HCT116 (cell line): ENCODE data around the gene ARIH2. TPM values are rescaled to one million over a fixed set of nuclear protein-coding genes. Genes with fewer than 3 reads are reported as not detected.

Source experiments
- ATAC-seq: fragments of 200-7000 bp; cut with Tn5 transposase; 2 replicates; pipeline ENCODE4 v1.9.1; 2020; ENCODE audit warnings: mild to moderate bottlenecking, moderate library complexity
- BruUV-seq: library from RNA; stranded (reverse); fragments of 400-500 nt; replicated peaks from 2 replicates; lab custom pipeline; 2021; lab: Mats Ljungman, UMichigan
- CTCF ChIA-PET: fragments of 300-600 bp; sonication (Branson Sonifier 250); formaldehyde crosslinking; loops from one replicate; lab custom pipeline; 2021; ENCODE audit warnings: antibody characterized with exemption; lab: Charles Lee
- POLR2A ChIA-PET: fragments of 300-600, 350-600 bp; sonication (Branson Sonifier 250); formaldehyde crosslinking; loops from one replicate; lab custom pipeline; 2021; ENCODE audit warnings: antibody characterized with exemption; lab: Charles Lee
- RAD21 ChIA-PET, 2 experiments: fragments of 300-600 bp; sonication (Branson Sonifier 250); formaldehyde crosslinking; loops; one replicate each; lab custom pipeline; 2023; ENCODE audit warnings: low total read pairs in 2 of 2; ENCODE audit not compliant: uncharacterized antibody in 2 of 2, unreplicated experiment in 2 of 2, low non-redundant PET in 1 of 2; lab: Charles Lee
- DNase-seq: peaks from one replicate; pipeline ENCODE4 v3.0.0-alpha.2; 2010; ENCODE audit warnings: low read depth, low spot score
- H2AFZ ChIP-seq: fragments of 200-600 bp; shearing (Covaris generic), sonication (generic); 2 replicates; pipeline ENCODE4 v1.6.1; 2017; ENCODE audit warnings: low read depth, mixed run types, mixed read lengths, antibody characterized with exemption, low read length; ENCODE audit not compliant: poor library complexity, severe bottlenecking
- H3K27ac ChIP-seq: 2 replicates; pipeline ENCODE4 v1.5.1; 2012; ENCODE audit warnings: low read depth, low read length
- H3K27me3 ChIP-seq: fragments of 200-600 bp; sonication (generic); 2 replicates; pipeline ENCODE4 v1.6.1; 2016; ENCODE audit warnings: mixed run types, low read length, mixed read lengths; ENCODE audit not compliant: insufficient read depth
- H3K36me3 ChIP-seq, 2 experiments: fragments of 200-500 bp in 1 of 2; fragments of 200-600 bp in 1 of 2; sonication (Bioruptor generic) in 1 of 2; sonication (generic) in 1 of 2; 2 replicates each; pipeline versions ENCODE4 v1.5.1 to v1.6.1; 2014 to 2016; ENCODE audit warnings: low read length in 2 of 2, inconsistent platforms in 1 of 2, mixed read lengths in 1 of 2, mixed run types in 1 of 2; ENCODE audit not compliant: insufficient read depth in 2 of 2, control insufficient read depth in 1 of 2
- H3K4me1 ChIP-seq, 2 experiments: fragments of 200-600 bp in 1 of 2; sonication (generic) in 1 of 2; 2 replicates each; pipeline versions ENCODE4 v1.5.1 to v1.6.1; 2012 to 2017; ENCODE audit warnings: low read length in 2 of 2, inconsistent platforms in 1 of 2, mild to moderate bottlenecking in 1 of 2, mixed read lengths in 1 of 2, mixed run types in 1 of 2, moderate library complexity in 1 of 2; ENCODE audit not compliant: insufficient read depth in 2 of 2, control insufficient read depth in 1 of 2
- H3K4me2 ChIP-seq: fragments of 200-600 bp; sonication (generic); 2 replicates; pipeline ENCODE4 v1.6.1; 2017; ENCODE audit warnings: mixed run types, low read length, mixed read lengths
- H3K4me3 ChIP-seq, 2 experiments: fragments of 200-600 bp in 1 of 2; sonication (generic) in 1 of 2; replicated peaks in 1 of 2; 2 replicates each; pipeline ENCODE4 v1.5.1; 2011 to 2016; ENCODE audit warnings: low read length in 2 of 2, control low read depth in 1 of 2, low read depth in 1 of 2, mild to moderate bottlenecking in 1 of 2, mixed read lengths in 1 of 2, mixed run types in 1 of 2
- H3K79me2 ChIP-seq: fragments of 200-600 bp; sonication (generic); 2 replicates; pipeline ENCODE4 v1.6.1; 2017; ENCODE audit warnings: mild to moderate bottlenecking, mixed run types, low read length, moderate library complexity, mixed read lengths; ENCODE audit not compliant: insufficient read depth
- H3K9ac ChIP-seq: fragments of 200-600 bp; sonication (generic); 2 replicates; pipeline ENCODE4 v1.6.1; 2016; ENCODE audit warnings: low read length, mixed read lengths
- H3K9me2 ChIP-seq: fragments of 200-600 bp; sonication (generic), shearing (Covaris generic); 2 replicates; pipeline ENCODE4 v1.6.1; 2017; ENCODE audit warnings: mixed run types, mild to moderate bottlenecking, moderate library complexity; ENCODE audit not compliant: insufficient read depth
- H3K9me3 ChIP-seq, 2 experiments: fragments of 200-500 bp in 1 of 2; fragments of 200-600 bp in 1 of 2; sonication (Bioruptor generic) in 1 of 2; sonication (generic) in 1 of 2; 2 replicates each; pipeline ENCODE4 v1.6.1; 2014 to 2017; ENCODE audit warnings: low read length in 2 of 2, mixed read lengths in 2 of 2, inconsistent platforms in 1 of 2, low read depth in 1 of 2, mild to moderate bottlenecking in 1 of 2, mixed run types in 1 of 2, moderate library complexity in 1 of 2; ENCODE audit not compliant: control insufficient read depth in 1 of 2, insufficient read depth in 1 of 2
- H4K20me1 ChIP-seq: fragments of 200-600 bp; sonication (generic), shearing (Covaris generic); 2 replicates; pipeline ENCODE4 v1.6.1; 2017; ENCODE audit warnings: mixed run types, mild to moderate bottlenecking, moderate library complexity; ENCODE audit not compliant: insufficient read depth
- ATF3 ChIP-seq: IDR thresholded peaks from 2 replicates; pipeline ENCODE4 v1.6.1; 2012
- CBX3 ChIP-seq: IDR thresholded peaks from 2 replicates; pipeline ENCODE4 v1.6.1; 2012; ENCODE audit warnings: low read depth
- CTCF ChIP-seq, 3 experiments: fragments of 200-600 bp in 1 of 3; sonication (generic) in 1 of 3; IDR thresholded peaks in 2 of 3; conservative IDR thresholded peaks in 1 of 3; 2 replicates each; pipeline ENCODE4 v1.5.1; 2012 to 2017; ENCODE audit warnings: low read depth in 2 of 3, low read length in 2 of 3, antibody characterized with exemption in 1 of 3, borderline replicate concordance in 1 of 3, control low read depth in 1 of 3, mild to moderate bottlenecking in 1 of 3, mixed read lengths in 1 of 3, mixed run types in 1 of 3, moderate library complexity in 1 of 3; ENCODE audit not compliant: insufficient read depth in 1 of 3
- EGR1 ChIP-seq: IDR thresholded peaks from 2 replicates; pipeline ENCODE4 v1.6.1; 2012; ENCODE audit warnings: low read depth
- ELF1 ChIP-seq: IDR thresholded peaks from 2 replicates; pipeline ENCODE4 v1.6.1; 2012; ENCODE audit warnings: low read depth, borderline replicate concordance
- MAX ChIP-seq: IDR thresholded peaks from 2 replicates; pipeline ENCODE4 v1.6.1; 2012
- RAD21 ChIP-seq: IDR thresholded peaks from 2 replicates; pipeline ENCODE4 v1.6.1; 2012; ENCODE audit warnings: low read depth, mild to moderate bottlenecking
- REST ChIP-seq: IDR thresholded peaks from 2 replicates; pipeline ENCODE4 v1.6.1; 2012; ENCODE audit warnings: low read depth
- SP1 ChIP-seq: IDR thresholded peaks from 2 replicates; pipeline ENCODE4 v1.6.1; 2012; ENCODE audit warnings: low read depth
- intact Hi-C: fragments of 100-400 bp; cut with micrococcal nuclease; formaldehyde crosslinking; loops from 2 replicates; pipeline ENCODE4 v1.10.0; 2022
- total RNA-seq: library from RNA; stranded (reverse); gene quantifications from one replicate; pipeline ENCODE4 v1.2.1, GENCODE V29; 2021; ENCODE audit not compliant: unreplicated experiment

The ARIH2 gene
- total RNA-seq, 1 experiment from 2014 or later = 105 TPM

- no peak for TF ChIP-seq REST
- no peak for TF ChIP-seq MAX
- no peak for TF ChIP-seq CTCF (IDR thresholded peaks at IDR 0.05 in 2 of 3, conservative IDR thresholded peaks at IDR 0.05 in 1 of 3; ENCODE audit: borderline replicate concordance in 1 of 3, insufficient read depth in 1 of 3, low read depth in 2 of 3, low read length in 2 of 3)
- TF ChIP-seq ATF3 = no peak
- TF ChIP-seq SP1 = no peak
- no peak for TF ChIP-seq CBX3
- TF ChIP-seq ELF1 = no peak
- no peak for TF ChIP-seq EGR1
Measured at GRCh38 chr3:48879307-48879993, 39.2 kb upstream of the ARIH2 start (continued).

GRCh38 chr3:48879994-48880377 is 38.7 kb upstream of the ARIH2 start:
- RAD21 ChIA-PET = no interaction called here
- CTCF ChIA-PET = no interaction called here
- H3K27ac ChIP-seq = no peak overlapping the region
- no peak overlapping the region for H2AFZ ChIP-seq
- H3K27me3 ChIP-seq = no peaks in the 10 kb centered on the region
- H3K79me2 ChIP-seq = no peaks in the 10 kb centered on the region
- H3K9ac ChIP-seq = no peak overlapping the region
- H3K4me1 ChIP-seq = no peaks in the 10 kb centered on the region
- ATAC-seq (no peak), DNase-seq (no peak)
- intact Hi-C loops = no loop called here
- no peaks in the 10 kb centered on the region for H3K9me2 ChIP-seq
- no peak for TF ChIP-seq RAD21
- no peaks in the 10 kb centered on the region for H3K9me3 ChIP-seq
- H3K4me3 ChIP-seq = no peak overlapping the region
- no TSS peak for BruUV-seq
- no peaks in the 10 kb centered on the region for H4K20me1 ChIP-seq
- H3K36me3 ChIP-seq = no peaks in the 10 kb centered on the region
- H3K4me2 ChIP-seq = no peak overlapping the region
- POLR2A ChIA-PET = no interaction called here
